OCI-LY7 (cell line): ENCODE measurements around the gene SEMA6D. TPM values are rescaled to one million over a fixed set of nuclear protein-coding genes. Genes with fewer than 3 reads are reported as not detected.

Source experiments
- BruUV-seq: library from RNA; stranded (reverse); fragments of 400-500 nt; replicated peaks from 2 replicates; lab custom pipeline; 2021; lab: Mats Ljungman, UMichigan
- CTCF ChIA-PET: fragments of 300-600 bp; sonication (Branson Sonifier 250); formaldehyde crosslinking; loops from one replicate; lab custom pipeline; 2022; ENCODE audit warnings: antibody characterized with exemption; ENCODE audit not compliant: unreplicated experiment; lab: Charles Lee
- POLR2A ChIA-PET: fragments of 300-600 bp; sonication (Branson Sonifier 250); formaldehyde crosslinking; loops from one replicate; lab custom pipeline; 2022; ENCODE audit warnings: antibody characterized with exemption; lab: Charles Lee
- DNase-seq: peaks from one replicate; pipeline ENCODE4 v3.0.0-alpha.2; 2015; ENCODE audit warnings: low spot score
- H2AFZ ChIP-seq: fragments of 200-600 bp; sonication (generic), shearing (Covaris generic); 2 replicates; pipeline ENCODE4 v1.6.1; 2014; ENCODE audit warnings: mild to moderate bottlenecking, antibody characterized with exemption, low read length, moderate library complexity
- H3K27ac ChIP-seq: fragments of 200-600 bp; sonication (generic); 2 replicates; pipeline ENCODE4 v1.5.1; 2014; ENCODE audit warnings: mixed run types, low read depth, mild to moderate bottlenecking, moderate library complexity, low read length, inconsistent platforms; ENCODE audit not compliant: poor library complexity, severe bottlenecking
- H3K36me3 ChIP-seq: fragments of 200-600 bp; sonication (generic); 2 replicates; pipeline ENCODE4 v1.6.1; 2014; ENCODE audit warnings: mild to moderate bottlenecking, antibody characterized with exemption, low read length, moderate library complexity, mixed read lengths; ENCODE audit not compliant: insufficient read depth
- H3K4me1 ChIP-seq: fragments of 200-600 bp; sonication (generic); 2 replicates; pipeline ENCODE4 v1.5.1; 2014; ENCODE audit warnings: mild to moderate bottlenecking, low read length; ENCODE audit not compliant: insufficient read depth, poor library complexity, severe bottlenecking
- H3K4me2 ChIP-seq: fragments of 200-600 bp; sonication (generic); 2 replicates; pipeline ENCODE4 v1.6.1; 2014; ENCODE audit warnings: mild to moderate bottlenecking, low read length
- H3K4me3 ChIP-seq: fragments of 200-600 bp; sonication (generic); 2 replicates; pipeline ENCODE4 v1.5.1; 2014; ENCODE audit warnings: mild to moderate bottlenecking, low read depth, low read length; ENCODE audit not compliant: poor library complexity, severe bottlenecking
- H3K79me2 ChIP-seq: fragments of 200-600 bp; sonication (generic); 2 replicates; pipeline ENCODE4 v1.6.1; 2016; ENCODE audit warnings: low read depth, mild to moderate bottlenecking, low read length, moderate library complexity, mixed read lengths; ENCODE audit not compliant: insufficient read depth
- H3K9me2 ChIP-seq: fragments of 200-600 bp; sonication (generic); 2 replicates; pipeline ENCODE4 v1.6.1; 2016; ENCODE audit warnings: mild to moderate bottlenecking, low read length, mixed read lengths; ENCODE audit not compliant: insufficient read depth
- H3K9me3 ChIP-seq: fragments of 200-600 bp; sonication (generic); 2 replicates; pipeline ENCODE4 v1.6.1; 2014; ENCODE audit warnings: mild to moderate bottlenecking, mixed run types, low read length, mixed read lengths
- H4K20me1 ChIP-seq: fragments of 200-600 bp; sonication (generic); 2 replicates; pipeline ENCODE4 v1.6.1; 2014; ENCODE audit warnings: mild to moderate bottlenecking, antibody characterized with exemption, low read length, moderate library complexity, mixed read lengths; ENCODE audit not compliant: insufficient read depth
- EZH2phosphoT487 ChIP-seq: fragments of 200-600 bp; sonication (generic); IDR thresholded peaks from 2 replicates; pipeline ENCODE4 v1.6.1; 2018; ENCODE audit warnings: low read depth, borderline replicate concordance, mild to moderate bottlenecking, mixed run types, antibody characterized with exemption, low read length, moderate library complexity, mixed read lengths
- intact Hi-C: fragments of 100-400 bp; cut with micrococcal nuclease; formaldehyde crosslinking; loops from one replicate; pipeline ENCODE4 v1.10.0; 2022; ENCODE audit not compliant: unreplicated experiment
- total RNA-seq, 2 experiments: library from RNA; depleted of rRNA in 1 of 2; stranded (reverse); fragments of >200 nt in 1 of 2; shearing (Covaris generic) in 1 of 2; gene quantifications; 2 replicates each; pipeline ENCODE4 v1.2.3, GENCODE V29; 2014 to 2022
- TF ChIP-seq, protein P1 (sequence below): fragments of 200-600 bp; sonication (generic); conservative IDR thresholded peaks from 2 replicates; pipeline ENCODE4 v1.5.1; 2014; ENCODE audit warnings: mild to moderate bottlenecking, antibody characterized with exemption, low read length, moderate library complexity, mixed read lengths

The SEMA6D gene
- total RNA-seq, 2 experiments from 2014 or later, result not detected

DNA sequence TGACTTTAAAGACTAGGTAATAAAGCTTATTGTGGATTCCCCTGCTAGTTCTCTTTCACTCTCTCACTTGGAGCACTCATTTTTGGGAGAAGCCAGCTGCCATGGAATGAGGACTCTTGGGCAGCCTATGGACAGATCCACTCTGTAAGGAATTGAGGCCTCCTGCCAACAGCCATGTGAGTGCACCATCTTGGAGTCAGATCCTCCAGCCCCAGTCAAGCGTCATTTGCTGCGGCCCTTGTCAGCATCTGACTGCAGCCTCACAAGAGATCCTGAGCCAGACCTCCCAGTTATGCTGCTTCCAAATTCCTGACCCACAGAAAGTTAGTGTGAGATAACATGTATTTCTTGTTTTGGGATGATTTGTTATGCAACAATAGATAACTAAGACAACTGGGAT is 101.9 kb downstream of the SEMA6D start:
- BruUV-seq, result no TSS peak

DNA sequence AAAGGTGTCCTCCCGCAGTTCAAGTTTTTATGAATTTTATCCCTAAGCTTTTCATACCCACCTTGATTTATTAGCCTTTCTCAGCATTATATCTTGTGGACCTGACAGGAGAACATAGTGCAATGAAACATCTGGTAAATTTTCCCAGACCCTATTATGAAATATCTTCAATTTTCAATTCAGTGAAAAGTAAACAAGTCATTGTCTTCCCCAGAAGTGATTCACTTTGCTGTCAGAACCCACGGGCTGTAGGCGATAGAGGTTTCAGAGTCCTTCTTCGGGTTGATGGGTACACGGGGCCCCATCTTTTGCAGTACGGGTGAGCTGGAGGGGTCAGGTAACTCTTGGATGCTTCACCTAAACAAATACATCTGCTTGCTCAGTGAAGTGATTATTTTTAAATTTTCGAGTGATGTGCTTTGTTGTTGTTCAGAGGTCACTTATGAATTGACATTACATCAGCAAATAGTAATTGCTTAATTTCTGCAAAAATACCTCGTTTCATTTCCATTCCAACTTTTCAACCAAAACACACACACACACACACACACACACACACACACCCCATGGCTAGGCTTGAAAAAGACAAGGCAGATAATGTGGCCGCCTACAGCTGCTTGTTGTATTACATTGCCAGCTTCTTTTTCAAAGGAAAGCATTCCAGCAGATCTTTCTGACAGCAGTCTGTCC is 102.9 kb downstream of the SEMA6D start:
- intact Hi-C loops, result no loop called here
- POLR2A ChIA-PET, result interaction anchor here (0.6 to 1.1 kb wide), 2 partner anchors 13 to 335 kb away, joined by 3 read pairs; no protein-coding TSS in a partner anchor
- CTCF ChIA-PET, result no interaction called here

More for the DNA sequence above, 101.9 kb downstream of the SEMA6D start:
- Histone ChIP-seq H3K9me2 (no peaks in the 10 kb centered on the region), H3K4me1 (no peaks in the 10 kb centered on the region), H3K36me3 (no peaks in the 10 kb centered on the region), H3K27ac (no peak overlapping the region), H4K20me1 (no peaks in the 10 kb centered on the region), H3K9me3 (no peaks in the 10 kb centered on the region), H2AFZ (no peak overlapping the region), H3K4me3 (no peak overlapping the region), H3K4me2 (no peak overlapping the region), H3K79me2 (no peaks in the 10 kb centered on the region)
- CTCF ChIA-PET, result no interaction called here
- intact Hi-C loops, result no loop called here
- no peak for TF ChIP-seq EZH2phosphoT487
- TF ChIP-seq, protein P1, sequence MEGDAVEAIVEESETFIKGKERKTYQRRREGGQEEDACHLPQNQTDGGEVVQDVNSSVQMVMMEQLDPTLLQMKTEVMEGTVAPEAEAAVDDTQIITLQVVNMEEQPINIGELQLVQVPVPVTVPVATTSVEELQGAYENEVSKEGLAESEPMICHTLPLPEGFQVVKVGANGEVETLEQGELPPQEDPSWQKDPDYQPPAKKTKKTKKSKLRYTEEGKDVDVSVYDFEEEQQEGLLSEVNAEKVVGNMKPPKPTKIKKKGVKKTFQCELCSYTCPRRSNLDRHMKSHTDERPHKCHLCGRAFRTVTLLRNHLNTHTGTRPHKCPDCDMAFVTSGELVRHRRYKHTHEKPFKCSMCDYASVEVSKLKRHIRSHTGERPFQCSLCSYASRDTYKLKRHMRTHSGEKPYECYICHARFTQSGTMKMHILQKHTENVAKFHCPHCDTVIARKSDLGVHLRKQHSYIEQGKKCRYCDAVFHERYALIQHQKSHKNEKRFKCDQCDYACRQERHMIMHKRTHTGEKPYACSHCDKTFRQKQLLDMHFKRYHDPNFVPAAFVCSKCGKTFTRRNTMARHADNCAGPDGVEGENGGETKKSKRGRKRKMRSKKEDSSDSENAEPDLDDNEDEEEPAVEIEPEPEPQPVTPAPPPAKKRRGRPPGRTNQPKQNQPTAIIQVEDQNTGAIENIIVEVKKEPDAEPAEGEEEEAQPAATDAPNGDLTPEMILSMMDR, result no peak
- POLR2A ChIA-PET, result no interaction called here
- no peak for DNase-seq

More for the DNA sequence above, 102.9 kb downstream of the SEMA6D start:
- Histone ChIP-seq H4K20me1 (no peaks in the 10 kb centered on the region), H3K4me2 (no peak overlapping the region), H3K9me3 (no peaks in the 10 kb centered on the region), H3K9me2 (no peaks in the 10 kb centered on the region), H3K4me3 (no peak overlapping the region), H3K36me3 (no peaks in the 10 kb centered on the region), H2AFZ (no peak overlapping the region), H3K27ac (no peak overlapping the region), H3K79me2 (no peaks in the 10 kb centered on the region), H3K4me1 (no peaks in the 10 kb centered on the region)
- no peak for DNase-seq
- TF ChIP-seq, protein P1, result no peak
- TF ChIP-seq EZH2phosphoT487, result no peak
- BruUV-seq, result no TSS peak
